ENCODE measurements around the gene PLK5.

DNA sequence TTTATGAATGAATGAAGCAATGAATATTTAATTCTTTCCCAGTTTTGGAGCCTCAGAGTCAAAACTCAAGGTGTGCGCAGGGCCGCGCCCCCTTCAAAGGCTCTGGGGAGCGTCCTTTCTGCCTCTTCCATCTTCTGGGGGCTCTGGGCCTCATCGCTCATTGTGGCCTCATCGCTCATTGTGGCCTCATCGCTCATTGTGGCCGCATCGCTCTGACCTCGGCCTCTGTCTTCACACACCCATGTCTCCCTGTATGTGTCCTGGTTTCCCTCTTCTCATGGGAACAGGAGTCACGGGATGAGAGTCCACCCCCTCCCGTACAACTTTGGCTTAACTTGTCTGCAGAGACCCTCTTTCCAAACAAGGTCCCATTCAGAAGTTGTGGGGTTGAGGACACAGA is 47.5 kb downstream of the PLK5 start:
- TF ChIP-seq ZNF70 (CRISPR knock-in tag; IDR thresholded peaks at IDR 0.05) (no peak), BACH2 (CRISPR knock-in tag; IDR thresholded peaks at IDR 0.05; ENCODE audit: borderline replicate concordance) (no peak), RARB (CRISPR knock-in tag; IDR thresholded peaks at IDR 0.05) (no peak), TOX (CRISPR knock-in tag; IDR thresholded peaks at IDR 0.05; ENCODE audit: borderline replicate concordance) (no peak), ZC3H10 (CRISPR knock-in tag; IDR thresholded peaks at IDR 0.05) (no peak), ZFP3 (CRISPR knock-in tag; IDR thresholded peaks at IDR 0.05) (no peak), ARNTL (CRISPR knock-in tag; IDR thresholded peaks at IDR 0.05; ENCODE audit: borderline replicate concordance, low read depth) (no peak), ZNF8 (CRISPR knock-in tag; IDR thresholded peaks at IDR 0.05) (no peak)

Measured in SK-N-SH treated with all-trans-retinoic acid at 6 μM for 48 hours (cell line).